Spleen (tissue), 11 donors: Measurements from ENCODE around the gene HIRIP3. TPM values are rescaled to one million over a fixed set of nuclear protein-coding genes. Genes with fewer than 3 reads are reported as not detected.
A peak's percentile ranks its signal among the peaks of the same experiment; 100 is the strongest.

Source experiments
- DNase-seq: peaks from one replicate; pipeline ENCODE4 v3.0.0-alpha.2; 2020
- H3K27ac ChIP-seq, 8 donors: fragments of 200-600 bp; sonication (generic) in 7 of 8; 1 replicate in 4 of 8; 2 replicates in 4 of 8; pipeline versions ENCODE4 v1.5.0 to v1.8.0; 2016 to 2021; ENCODE audit warnings: inconsistent platforms in 4 of 8, mild to moderate bottlenecking in 4 of 8, moderate library complexity in 1 of 8
- H3K27me3 ChIP-seq, 7 donors: fragments of 200-600 bp; sonication (generic) in 6 of 7; replicated peaks in 1 of 7; 1 replicate in 4 of 7; 2 replicates in 3 of 7; pipeline versions ENCODE4 v1.5.0 to v1.8.0; 2016 to 2021; ENCODE audit warnings: inconsistent platforms in 3 of 7, mild to moderate bottlenecking in 1 of 7
- H3K36me3 ChIP-seq, 6 donors: fragments of 200-600 bp; sonication (generic) in 5 of 6; 1 replicate in 4 of 6; 2 replicates in 2 of 6; pipeline versions ENCODE4 v1.5.0 to v1.8.0; 2016 to 2021; ENCODE audit warnings: inconsistent platforms in 2 of 6
- H3K4me1 ChIP-seq, 6 donors: fragments of 200-600 bp; sonication (generic) in 5 of 6; 1 replicate in 3 of 6; 2 replicates in 3 of 6; pipeline versions ENCODE4 v1.5.0 to v1.8.0; 2016 to 2021; ENCODE audit warnings: inconsistent platforms in 3 of 6
- H3K4me3 ChIP-seq, 8 donors: fragments of 200-600 bp; sonication (generic) in 7 of 8; 1 replicate in 4 of 8; 2 replicates in 4 of 8; pipeline versions ENCODE4 v1.5.0 to v1.8.0; 2016 to 2021; ENCODE audit warnings: inconsistent platforms in 4 of 8, mild to moderate bottlenecking in 4 of 8, moderate library complexity in 2 of 8
- H3K9me3 ChIP-seq, 8 donors: fragments of 200-600 bp; sonication (generic) in 7 of 8; 1 replicate in 4 of 8; 2 replicates in 4 of 8; pipeline versions ENCODE4 v1.5.0 to v1.8.0; 2016 to 2021; ENCODE audit warnings: inconsistent platforms in 4 of 8
- POLR2A ChIP-seq, 3 donors: fragments of 450-650 bp; IDR thresholded peaks; one replicate each; pipeline ENCODE4 v1.5.1; 2017; ENCODE audit warnings: antibody characterized with exemption in 3 of 3, mild to moderate bottlenecking in 1 of 3
- POLR2AphosphoS5 ChIP-seq, 3 donors: sonication (generic); formaldehyde crosslinking; IDR thresholded peaks; one replicate each; pipeline ENCODE4 v1.5.1; 2017; ENCODE audit warnings: antibody characterized with exemption in 3 of 3
- WGBS, 5 donors: extraction: QIAGEN DNeasy Blood & Tissue Kit in 3 of 5; methylation state at CpG; one replicate each; pipeline versions ENCODE4 v1.1.5 to v1.1.7; 2013 to 2018; 5-methylcytosine and 5-hydroxymethylcytosine counted together
- intact Hi-C: fragments of 100-400 bp; cut with DNase I; formaldehyde crosslinking; loops from one replicate; pipeline ENCODE4 v1.15.0; 2023; ENCODE audit warnings: low total_unique reads
- polyA plus RNA-seq, 3 donors: library from polyadenylated mRNA; stranded (reverse); fragments of 200-250 nt; gene quantifications; one replicate each; pipeline ENCODE4 v1.2.1, GENCODE V29; 2013
- total RNA-seq, 7 donors: library from RNA; depleted of rRNA in 3 of 7; stranded (reverse); fragments of >200 nt in 3 of 7; fragmentation: NEBNext Ultra II Directional in 4 of 7; extraction: Animal tissue kit (Norgen Biotek cat#: 25700) in 4 of 7; gene quantifications; one replicate each; pipeline versions ENCODE4 v1.1.0 to v1.2.1, GENCODE V29; 2016 to 2021
- TF ChIP-seq, protein P1 (sequence below), 11 experiments: fragments of 200-600 bp in 7 of 11; fragments of 450-650 bp in 4 of 11; sonication (generic) in 4 of 11; IDR thresholded peaks in 8 of 11; conservative IDR thresholded peaks in 3 of 11; 1 replicate in 7 of 11; 2 replicates in 4 of 11; pipeline versions ENCODE4 v1.4.0 to v1.8.0; 2016 to 2021; ENCODE audit warnings: antibody characterized with exemption in 11 of 11, inconsistent platforms in 4 of 11, mild to moderate bottlenecking in 1 of 11
- donor health status: healthy with polysubstance abuse.
- donor health status: DM: no; HTN: no; CAD: no; lungs with moderate emphysema.
- donor health status: DM: no; HTN: no; CAD: no.
- donor health status: Bipolar disorder and iron deficiency.
- donor health status: healthy.
- donor health status: DM: no; HTN: no; CAD: no.
- donor health status: DM: yes; HTN: yes; CAD: no.

HIRIP3 gene
- total and polyA plus RNA-seq, 10 donors: 10.0 to 17.7 (median 14.0) TPM

DNA sequence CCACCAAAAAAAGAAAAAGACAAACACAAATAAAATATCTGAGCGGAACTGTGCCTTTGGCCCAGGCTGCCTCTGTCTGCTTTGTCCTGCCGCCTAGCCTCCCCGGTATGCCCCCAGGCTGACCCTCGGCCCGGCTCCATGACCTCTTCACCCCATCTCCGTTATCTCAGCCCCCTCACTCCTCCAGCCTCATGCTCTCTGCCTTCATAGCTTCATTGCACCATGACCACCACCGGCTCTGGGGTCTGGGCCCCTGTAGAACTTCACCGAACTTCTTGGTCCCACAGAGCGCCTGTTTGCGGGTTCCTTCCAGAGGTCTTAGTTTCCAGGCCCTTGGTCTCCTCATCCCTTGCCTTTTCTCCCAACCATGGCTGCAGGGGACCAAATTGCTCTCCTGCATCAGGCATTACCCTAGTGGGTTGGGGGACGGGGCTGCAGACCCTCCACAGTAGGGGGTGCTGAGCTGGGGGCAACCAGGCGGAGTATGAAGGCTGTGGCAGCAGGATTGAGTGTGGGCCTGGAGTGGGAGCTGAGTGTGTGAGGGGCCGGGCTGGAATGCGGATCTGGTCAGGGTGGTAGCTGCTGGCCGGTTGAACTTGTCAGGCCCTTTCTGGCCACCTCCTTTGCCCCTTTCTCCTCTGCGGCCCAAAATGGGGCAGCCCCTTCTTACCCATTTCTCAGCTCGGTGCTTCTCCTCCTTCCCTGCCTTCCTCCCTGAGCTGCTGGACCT, 6.9 kb downstream of the HIRIP3 start:
- TF ChIP-seq POLR2AphosphoS5 (IDR thresholded peaks at IDR 0.05) (peak in 1 of 3 donors; percentile 23), POLR2A (IDR thresholded peaks at IDR 0.05) (no peak)
- TF ChIP-seq, protein P1, sequence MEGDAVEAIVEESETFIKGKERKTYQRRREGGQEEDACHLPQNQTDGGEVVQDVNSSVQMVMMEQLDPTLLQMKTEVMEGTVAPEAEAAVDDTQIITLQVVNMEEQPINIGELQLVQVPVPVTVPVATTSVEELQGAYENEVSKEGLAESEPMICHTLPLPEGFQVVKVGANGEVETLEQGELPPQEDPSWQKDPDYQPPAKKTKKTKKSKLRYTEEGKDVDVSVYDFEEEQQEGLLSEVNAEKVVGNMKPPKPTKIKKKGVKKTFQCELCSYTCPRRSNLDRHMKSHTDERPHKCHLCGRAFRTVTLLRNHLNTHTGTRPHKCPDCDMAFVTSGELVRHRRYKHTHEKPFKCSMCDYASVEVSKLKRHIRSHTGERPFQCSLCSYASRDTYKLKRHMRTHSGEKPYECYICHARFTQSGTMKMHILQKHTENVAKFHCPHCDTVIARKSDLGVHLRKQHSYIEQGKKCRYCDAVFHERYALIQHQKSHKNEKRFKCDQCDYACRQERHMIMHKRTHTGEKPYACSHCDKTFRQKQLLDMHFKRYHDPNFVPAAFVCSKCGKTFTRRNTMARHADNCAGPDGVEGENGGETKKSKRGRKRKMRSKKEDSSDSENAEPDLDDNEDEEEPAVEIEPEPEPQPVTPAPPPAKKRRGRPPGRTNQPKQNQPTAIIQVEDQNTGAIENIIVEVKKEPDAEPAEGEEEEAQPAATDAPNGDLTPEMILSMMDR (IDR thresholded peaks at IDR 0.05 in 8 of 11, conservative IDR thresholded peaks at IDR 0.05 in 3 of 11): no peak
- DNase-seq: peak; percentile 47
- H3K9me3 ChIP-seq: no peaks in the 10 kb centered on the region
- 88 to 93% (median 93%) methylated on average over 16 to 17 of the region's 17 CpGs for WGBS, 5 donors
- no peak overlapping the region for H3K27ac ChIP-seq
- no peaks in the 10 kb centered on the region for H3K27me3 ChIP-seq
- peaks cover 7 to 100% (median 99%) of the 10 kb centered on the region in 6 donors for H3K36me3 ChIP-seq
- H3K4me1 ChIP-seq: peaks cover 0 to 7% (median 1%) of the 10 kb centered on the region in 6 donors
- H3K4me3 ChIP-seq: no peak overlapping the region
- intact Hi-C loops: no loop called here

DNA sequence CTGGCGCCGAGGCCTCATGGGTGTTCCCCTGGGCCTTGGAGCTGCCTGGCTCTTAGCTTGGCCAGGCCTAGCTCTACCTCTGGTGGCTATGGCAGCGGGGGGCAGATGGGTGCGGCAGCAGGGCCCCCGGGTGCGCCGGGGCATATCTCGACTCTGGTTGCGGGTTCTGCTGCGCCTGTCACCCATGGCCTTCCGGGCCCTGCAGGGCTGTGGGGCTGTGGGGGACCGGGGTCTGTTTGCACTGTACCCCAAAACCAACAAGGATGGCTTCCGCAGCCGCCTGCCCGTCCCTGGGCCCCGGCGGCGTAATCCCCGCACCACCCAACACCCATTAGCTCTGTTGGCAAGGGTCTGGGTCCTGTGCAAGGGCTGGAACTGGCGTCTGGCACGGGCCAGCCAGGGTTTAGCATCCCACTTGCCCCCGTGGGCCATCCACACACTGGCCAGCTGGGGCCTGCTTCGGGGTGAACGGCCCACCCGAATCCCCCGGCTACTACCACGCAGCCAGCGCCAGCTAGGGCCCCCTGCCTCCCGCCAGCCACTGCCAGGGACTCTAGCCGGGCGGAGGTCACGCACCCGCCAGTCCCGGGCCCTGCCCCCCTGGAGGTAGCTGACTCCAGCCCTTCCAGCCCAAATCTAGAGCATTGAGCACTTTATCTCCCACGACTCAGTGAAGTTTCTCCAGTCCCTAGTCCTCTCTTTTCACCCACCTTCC, 7.9 kb downstream of the HIRIP3 start:
- intact Hi-C loops: no loop called here
- peak in 1 of 3 donors; percentile 19 for TF ChIP-seq POLR2AphosphoS5 (IDR thresholded peaks at IDR 0.05)
- no peak for TF ChIP-seq POLR2A (IDR thresholded peaks at IDR 0.05)
- TF ChIP-seq, protein P1 (IDR thresholded peaks at IDR 0.05 in 8 of 11, conservative IDR thresholded peaks at IDR 0.05 in 3 of 11): no peak
- no peaks in the 10 kb centered on the region for H3K27me3 ChIP-seq
- no peaks in the 10 kb centered on the region for H3K4me1 ChIP-seq
- no peak overlapping the region for H3K4me3 ChIP-seq
- no peak overlapping the region for H3K27ac ChIP-seq
- peaks cover 11 to 100% (median 99%) of the 10 kb centered on the region in 6 donors for H3K36me3 ChIP-seq
- H3K9me3 ChIP-seq: no peaks in the 10 kb centered on the region
- DNase-seq: peak; percentile 69
- 94 to 98% (median 95%) methylated on average over 13 to 35 of the region's 35 CpGs for WGBS, 5 donors

DNA sequence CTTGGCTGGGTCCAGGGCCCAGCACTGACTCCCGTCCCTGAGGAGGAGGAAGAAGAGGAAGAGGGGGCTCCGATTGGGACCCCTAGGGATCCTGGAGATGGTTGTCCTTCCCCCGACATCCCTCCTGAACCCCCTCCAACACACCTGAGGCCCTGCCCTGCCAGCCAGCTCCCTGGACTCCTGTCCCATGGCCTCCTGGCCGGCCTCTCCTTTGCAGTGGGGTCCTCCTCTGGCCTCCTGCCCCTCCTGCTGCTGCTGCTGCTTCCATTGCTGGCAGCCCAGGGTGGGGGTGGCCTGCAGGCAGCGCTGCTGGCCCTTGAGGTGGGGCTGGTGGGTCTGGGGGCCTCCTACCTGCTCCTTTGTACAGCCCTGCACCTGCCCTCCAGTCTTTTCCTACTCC, 8.5 kb downstream of the HIRIP3 start:
- peaks cover 11 to 100% (median 100%) of the 10 kb centered on the region in 6 donors for H3K36me3 ChIP-seq
- no peaks in the 10 kb centered on the region for H3K27me3 ChIP-seq
- no peak for TF ChIP-seq POLR2A (IDR thresholded peaks at IDR 0.05)
- intact Hi-C loops: no loop called here
- WGBS, 5 donors: 69 to 98% (median 96%) methylated on average over 3 to 5 of the region's 5 CpGs
- peak; percentile 43 for DNase-seq
- H3K9me3 ChIP-seq: no peaks in the 10 kb centered on the region
- no peak overlapping the region for H3K4me3 ChIP-seq
- no peak overlapping the region for H3K27ac ChIP-seq
- H3K4me1 ChIP-seq: no peaks in the 10 kb centered on the region

DNA sequence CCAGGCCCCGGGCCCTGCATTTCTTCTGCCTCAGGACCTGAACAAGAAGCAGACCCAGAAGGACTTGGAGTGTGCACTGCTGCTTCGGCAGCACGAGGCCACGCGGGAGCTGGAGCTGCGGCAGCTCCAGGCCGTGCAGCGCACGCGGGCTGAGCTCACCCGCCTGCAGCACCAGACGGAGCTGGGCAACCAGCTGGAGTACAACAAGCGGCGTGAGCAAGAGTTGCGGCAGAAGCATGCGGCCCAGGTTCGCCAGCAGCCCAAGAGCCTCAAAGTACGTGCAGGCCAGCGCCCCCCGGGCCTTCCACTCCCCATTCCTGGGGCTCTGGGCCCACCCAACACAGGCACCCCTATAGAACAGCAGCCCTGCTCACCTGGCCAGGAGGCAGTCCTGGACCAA, 9.2 kb downstream of the HIRIP3 start:
- H3K27ac ChIP-seq: no peak overlapping the region
- H3K36me3 ChIP-seq: peaks cover 11 to 100% (median 100%) of the 10 kb centered on the region in 6 donors
- DNase-seq: peak; percentile 33
- TF ChIP-seq POLR2AphosphoS5 (IDR thresholded peaks at IDR 0.05) (peak in 2 of 3 donors; percentile 9 to 31), POLR2A (IDR thresholded peaks at IDR 0.05) (no peak)
- TF ChIP-seq, protein P1 (IDR thresholded peaks at IDR 0.05 in 8 of 11, conservative IDR thresholded peaks at IDR 0.05 in 3 of 11): no peak
- H3K27me3 ChIP-seq: no peaks in the 10 kb centered on the region
- H3K4me3 ChIP-seq: no peak overlapping the region
- peaks cover 0 to 3% (median 2%) of the 10 kb centered on the region in 6 donors for H3K4me1 ChIP-seq
- WGBS, 5 donors: 94 to 97% (median 96%) methylated on average over 20 of the region's 20 CpGs
- no peaks in the 10 kb centered on the region for H3K9me3 ChIP-seq
- intact Hi-C loops: no loop called here
